Stimulated activated CD4-positive, alpha-beta T cell treated with anti-CD3 and anti-CD28 coated beads, Interleukin-15, amount 100 ng/mL, for 48 hours (primary cell): ENCODE results near the gene COL25A1.

Experiments used
- DNase-seq, 2 donors: peaks; one replicate each; pipeline ENCODE4 v3.0.0-alpha.2; 2020; ENCODE audit warnings: low read depth in 2 of 2

The COL25A1 gene

GRCh38 chr4:108820492-108821350 lies 481.7 kb downstream of the COL25A1 start:
- no peak for DNase-seq

- no peak for DNase-seq
Observed at GRCh38 chr4:108814326-108814725, 488.1 kb downstream of the COL25A1 start.

- no peak for DNase-seq
Observed at GRCh38 chr4:108813261-108813660, 489.2 kb downstream of the COL25A1 start.

DNA sequence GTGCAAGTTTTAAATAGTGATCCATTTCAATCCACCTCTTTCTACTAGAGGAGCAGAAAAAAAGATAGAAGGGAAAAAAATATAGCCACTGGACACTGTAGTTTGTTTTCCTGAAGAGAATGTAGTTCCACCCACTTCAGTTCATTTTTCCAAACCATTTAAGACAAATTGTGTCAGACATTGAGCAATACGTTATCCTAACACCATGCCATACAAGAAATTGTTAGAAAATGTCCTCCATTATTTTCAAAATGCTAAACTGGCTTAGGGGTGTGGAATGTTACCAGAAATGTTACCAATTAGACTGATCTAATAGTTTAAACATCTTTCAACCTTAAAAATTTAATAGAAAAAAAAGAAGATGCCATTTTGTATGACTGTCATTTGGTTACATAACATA lies 491.0 kb downstream of the COL25A1 start:
- DNase-seq: no peak

DNA sequence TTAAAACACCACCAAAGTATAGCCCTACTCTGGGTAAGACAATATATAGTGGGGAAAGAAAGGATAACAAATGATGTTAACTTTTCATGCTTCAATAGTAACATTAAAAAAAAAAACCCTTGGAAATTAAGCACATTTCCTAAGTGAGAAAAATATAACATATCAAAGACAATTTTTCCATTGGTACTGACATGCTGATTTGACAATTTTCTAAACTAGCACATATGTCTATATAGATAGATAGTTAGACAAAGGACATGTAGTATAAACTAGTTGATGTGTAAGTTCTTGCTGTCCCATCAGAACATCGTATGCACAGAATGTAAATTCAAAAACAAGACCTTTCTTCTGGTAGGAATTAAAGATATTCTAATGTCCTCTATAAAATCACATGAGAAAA lies 492.4 kb downstream of the COL25A1 start:
- DNase-seq: no peak

DNA sequence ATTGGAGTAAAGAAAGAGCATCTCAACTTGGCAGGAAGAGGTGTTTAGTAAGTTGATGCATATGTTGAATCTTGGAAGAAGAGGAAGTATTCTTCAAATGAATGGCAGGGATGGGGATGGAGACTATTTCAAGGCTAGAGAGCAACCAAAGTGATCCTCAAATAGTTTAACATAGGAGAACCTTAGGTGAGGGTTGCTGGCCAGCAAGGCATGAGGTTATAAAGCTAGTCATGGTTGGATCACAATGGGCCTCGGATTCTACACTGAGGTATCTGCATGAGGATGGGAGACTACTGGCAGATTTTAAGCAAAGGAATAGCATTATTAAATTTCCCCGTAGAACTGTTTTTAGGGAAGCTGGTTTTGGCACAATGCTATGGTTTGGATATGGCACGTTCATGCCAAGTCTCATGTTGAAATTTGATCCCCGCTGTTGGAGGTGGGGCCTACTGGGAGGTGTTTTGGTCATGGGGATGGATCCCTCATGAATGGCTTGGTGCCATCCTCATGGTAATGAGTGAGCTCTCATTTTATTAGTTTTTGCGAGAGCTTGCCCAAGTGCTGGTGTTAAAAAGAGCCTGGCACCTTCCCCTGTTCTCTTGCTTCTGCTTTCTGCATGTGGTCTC lies 497.7 kb downstream of the COL25A1 start:
- no peak for DNase-seq

GRCh38 chr4:108799306-108799705 lies 503.2 kb downstream of the COL25A1 start:
- DNase-seq: no peak

GRCh38 chr4:108796173-108796572 lies 506.3 kb downstream of the COL25A1 start:
- DNase-seq: no peak

- no peak for DNase-seq
Observed at GRCh38 chr4:108795733-108796132, 506.7 kb downstream of the COL25A1 start.

DNA sequence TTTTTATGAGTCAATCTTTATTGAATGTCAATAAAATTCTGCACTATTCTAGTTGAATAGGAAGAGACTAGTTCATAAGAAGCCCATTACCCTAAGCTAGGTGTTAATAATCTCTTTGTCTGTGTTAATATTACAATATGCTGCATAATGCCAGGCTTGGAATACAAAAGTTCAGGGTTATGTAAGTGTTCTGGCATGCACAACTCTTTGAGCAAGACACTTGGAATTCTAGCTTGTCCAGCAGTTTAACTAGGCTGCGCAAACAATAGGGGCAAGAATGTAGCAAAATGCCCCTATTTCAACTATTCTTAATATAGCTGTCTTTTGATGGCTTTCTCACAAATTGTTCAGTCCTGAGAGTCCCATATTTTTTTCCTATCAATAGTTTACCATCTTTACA lies 508.3 kb downstream of the COL25A1 start:
- no peak for DNase-seq

DNA sequence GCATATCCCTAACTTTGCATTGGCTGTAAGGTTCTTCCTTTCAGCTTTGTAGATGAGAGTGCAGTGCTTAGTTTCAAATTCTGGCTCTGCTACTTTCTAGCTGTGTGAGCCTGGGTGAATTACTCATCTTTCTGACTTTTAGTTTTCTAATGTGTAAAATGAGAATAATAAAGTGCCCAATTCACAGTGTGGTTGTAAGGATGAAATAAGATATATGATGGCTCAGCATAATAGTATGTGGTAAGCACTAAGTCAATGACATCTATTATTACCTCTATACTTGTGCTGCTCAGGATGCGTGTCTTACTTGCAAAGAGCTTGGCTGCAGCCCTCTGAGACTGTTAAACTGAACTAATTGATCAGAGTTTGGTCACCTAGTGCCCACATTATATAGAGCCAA lies 509.0 kb downstream of the COL25A1 start:
- DNase-seq: no peak

DNA sequence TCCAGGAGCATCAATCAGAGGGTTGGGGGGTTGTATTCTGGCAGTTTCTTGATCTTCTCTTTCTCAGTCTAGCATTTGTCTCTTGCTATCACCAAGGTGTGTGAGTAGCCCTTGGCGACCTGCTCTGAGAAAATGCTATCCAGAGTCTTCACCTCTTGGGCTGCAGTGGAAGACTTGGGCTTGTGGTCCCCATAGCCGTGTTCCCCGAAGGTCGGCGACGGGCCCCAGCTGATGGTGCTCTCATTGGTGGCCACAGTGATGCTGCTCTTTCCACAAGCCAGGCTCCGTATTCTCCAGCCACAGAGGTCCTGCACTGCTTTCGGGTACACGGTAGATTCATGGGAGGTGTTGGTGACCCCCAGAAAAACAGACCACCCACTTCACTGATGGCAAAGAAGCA lies 513.7 kb downstream of the COL25A1 start:
- no peak for DNase-seq

- no peak for DNase-seq
Observed at GRCh38 chr4:108787724-108788123, 514.7 kb downstream of the COL25A1 start.

DNA sequence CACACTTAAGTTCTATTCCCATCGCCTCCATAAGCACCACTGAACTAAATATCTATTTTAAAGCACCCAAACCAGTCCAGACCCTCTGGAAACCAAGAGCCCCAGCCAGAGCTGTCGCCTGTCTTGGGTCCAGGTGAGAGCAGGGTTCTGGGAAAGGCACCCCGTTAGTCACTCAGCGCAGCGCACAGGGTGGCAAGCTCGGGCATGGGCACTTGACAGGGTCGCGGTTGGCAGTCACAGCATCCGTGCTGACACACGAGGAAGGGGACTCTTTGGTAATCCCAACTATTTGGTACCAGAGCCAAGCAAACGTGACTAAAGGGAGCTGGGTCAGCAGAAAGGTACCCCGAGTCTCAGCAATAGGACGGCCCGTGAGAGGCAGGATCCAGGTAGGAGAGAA lies 515.4 kb downstream of the COL25A1 start:
- no peak for DNase-seq

GRCh38 chr4:108786351-108786750 lies 516.1 kb downstream of the COL25A1 start:
- no peak for DNase-seq

- no peak for DNase-seq
Observed at GRCh38 chr4:108783665-108784463, 518.6 kb downstream of the COL25A1 start.

DNA sequence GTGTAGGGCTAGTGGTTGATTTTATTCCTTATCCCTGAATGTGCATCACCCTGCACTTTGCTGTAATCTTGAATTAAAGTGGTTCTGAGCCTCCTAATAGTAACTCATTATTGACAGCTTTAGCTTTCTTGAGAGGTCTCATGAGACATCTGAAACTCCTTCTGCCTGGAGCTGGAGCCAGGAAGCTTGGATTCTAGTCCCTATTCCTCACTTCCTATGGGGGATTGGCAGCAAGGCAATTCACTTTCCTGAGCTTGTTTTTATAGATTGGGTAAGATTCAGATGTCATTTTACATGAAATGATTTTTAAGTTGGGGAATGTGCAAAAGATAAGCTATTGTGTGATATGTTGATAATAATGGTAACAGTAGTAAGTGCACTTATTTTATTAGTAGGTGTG lies 522.5 kb downstream of the COL25A1 start:
- no peak for DNase-seq

DNA sequence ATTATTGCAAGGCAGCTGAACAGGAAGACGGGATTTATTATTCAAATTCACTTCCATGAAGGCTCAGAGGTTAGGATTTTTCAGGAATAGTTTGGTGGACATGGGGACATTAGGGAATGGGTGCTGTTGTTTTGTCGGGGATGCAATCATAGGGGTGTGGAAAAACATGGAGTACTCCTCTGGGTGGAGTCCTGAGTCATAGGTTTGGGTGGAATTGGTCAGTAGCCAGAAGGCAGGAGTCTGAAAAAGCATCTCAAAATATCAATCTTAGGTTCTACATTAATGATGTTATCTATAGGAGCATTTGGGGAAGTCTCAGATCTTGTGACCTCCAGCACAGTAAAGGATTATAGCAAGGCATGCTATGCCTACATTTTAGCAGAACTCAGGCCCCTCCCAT lies 525.1 kb downstream of the COL25A1 start:
- no peak for DNase-seq

- no peak for DNase-seq
Observed at GRCh38 chr4:108775921-108776320, 526.5 kb downstream of the COL25A1 start.

GRCh38 chr4:108774809-108775530 lies 527.5 kb downstream of the COL25A1 start:
- no peak for DNase-seq

- DNase-seq: no peak
Observed at GRCh38 chr4:108772402-108772801, 530.1 kb downstream of the COL25A1 start.

DNA sequence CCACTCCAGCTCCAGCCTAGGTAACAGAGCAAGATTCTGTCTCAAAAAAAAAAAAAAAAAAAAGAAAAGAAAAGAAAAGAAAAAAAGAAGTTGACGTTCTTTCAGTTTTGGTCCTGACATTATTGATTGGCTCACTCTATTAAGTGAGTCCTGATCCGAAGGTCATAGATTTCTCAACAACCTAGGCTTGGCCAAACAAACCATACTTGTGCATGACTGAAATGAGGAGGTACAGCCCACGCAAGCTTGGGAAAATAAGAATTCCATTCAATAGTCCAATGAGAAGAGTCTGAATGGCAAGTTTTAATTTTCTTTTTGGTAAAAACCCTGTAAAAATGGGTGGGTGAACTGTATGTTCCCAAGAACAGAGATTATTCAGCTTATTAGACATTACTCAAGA lies 536.4 kb downstream of the COL25A1 start:
- no peak for DNase-seq
